ENCODE data around the gene NDUFA3.

NDUFA3 gene

DNA sequence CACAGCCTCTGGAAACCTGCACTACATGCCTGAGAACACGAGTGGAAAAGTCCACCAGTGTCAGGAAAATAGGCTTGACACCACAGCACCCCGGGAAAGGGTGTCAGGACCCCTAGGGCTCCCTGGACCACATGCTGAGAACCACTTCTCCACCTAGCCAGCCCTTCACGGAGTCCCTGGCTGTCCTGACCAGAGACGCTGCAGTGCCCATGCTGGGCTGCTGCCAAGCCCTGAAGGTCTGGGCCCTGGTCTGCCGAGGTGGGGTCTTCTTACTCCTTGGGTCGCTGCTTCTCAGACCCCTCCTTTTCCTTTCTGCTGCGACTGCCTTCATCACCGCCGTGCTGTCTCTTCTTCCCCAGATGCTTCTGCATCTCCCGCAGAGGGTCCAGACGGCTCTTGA is 53.8 kb downstream of the NDUFA3 start:
- Histone ChIP-seq H3K27me3 (ENCODE audit: insufficient read depth, poor library complexity, severe bottlenecking) (no peaks in the 10 kb centered on the region), H3K9me3 (ENCODE audit: severe bottlenecking) (no peaks in the 10 kb centered on the region), H3K27ac (ENCODE audit: poor library complexity, severe bottlenecking) (no peak overlapping the region), H3K4me3 (ENCODE audit: severe bottlenecking) (no peak overlapping the region), H3K4me1 (ENCODE audit: insufficient read depth, poor library complexity, severe bottlenecking) (peaks cover 3% of the 10 kb centered on the region), H3K36me3 (ENCODE audit: low read depth) (peaks cover 69% of the 10 kb centered on the region)
- TF ChIP-seq, protein P1, sequence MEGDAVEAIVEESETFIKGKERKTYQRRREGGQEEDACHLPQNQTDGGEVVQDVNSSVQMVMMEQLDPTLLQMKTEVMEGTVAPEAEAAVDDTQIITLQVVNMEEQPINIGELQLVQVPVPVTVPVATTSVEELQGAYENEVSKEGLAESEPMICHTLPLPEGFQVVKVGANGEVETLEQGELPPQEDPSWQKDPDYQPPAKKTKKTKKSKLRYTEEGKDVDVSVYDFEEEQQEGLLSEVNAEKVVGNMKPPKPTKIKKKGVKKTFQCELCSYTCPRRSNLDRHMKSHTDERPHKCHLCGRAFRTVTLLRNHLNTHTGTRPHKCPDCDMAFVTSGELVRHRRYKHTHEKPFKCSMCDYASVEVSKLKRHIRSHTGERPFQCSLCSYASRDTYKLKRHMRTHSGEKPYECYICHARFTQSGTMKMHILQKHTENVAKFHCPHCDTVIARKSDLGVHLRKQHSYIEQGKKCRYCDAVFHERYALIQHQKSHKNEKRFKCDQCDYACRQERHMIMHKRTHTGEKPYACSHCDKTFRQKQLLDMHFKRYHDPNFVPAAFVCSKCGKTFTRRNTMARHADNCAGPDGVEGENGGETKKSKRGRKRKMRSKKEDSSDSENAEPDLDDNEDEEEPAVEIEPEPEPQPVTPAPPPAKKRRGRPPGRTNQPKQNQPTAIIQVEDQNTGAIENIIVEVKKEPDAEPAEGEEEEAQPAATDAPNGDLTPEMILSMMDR (IDR thresholded peaks at IDR 0.05; ENCODE audit: poor library complexity, severe bottlenecking), result no peak
- DNase-seq (ENCODE audit: low spot score) (no peak), ATAC-seq (ENCODE audit: low read depth) (no peak)

DNA sequence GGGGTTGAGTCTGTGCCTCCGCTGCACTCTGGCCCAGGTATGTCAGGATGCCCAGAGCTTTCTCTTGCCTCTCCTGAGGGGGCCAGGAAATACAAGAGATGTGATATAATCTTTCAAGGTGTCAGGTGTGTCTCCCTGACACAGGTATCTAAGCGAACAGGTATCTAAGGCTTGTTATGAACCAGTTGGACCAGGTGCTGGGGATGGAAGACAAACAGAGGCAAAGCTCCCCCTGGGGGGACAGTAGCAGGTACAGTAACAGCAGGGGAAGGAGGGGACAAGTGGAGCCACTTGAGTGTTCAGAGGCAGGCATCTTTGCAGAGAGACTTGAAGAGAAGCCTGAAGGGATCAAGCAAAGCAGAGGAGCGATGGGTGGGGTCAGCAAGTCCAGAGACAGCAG is 54.3 kb downstream of the NDUFA3 start:
- Histone ChIP-seq H3K9me3 (ENCODE audit: severe bottlenecking) (no peaks in the 10 kb centered on the region), H3K36me3 (ENCODE audit: low read depth) (peaks cover 64% of the 10 kb centered on the region), H3K27me3 (ENCODE audit: insufficient read depth, poor library complexity, severe bottlenecking) (no peaks in the 10 kb centered on the region), H3K4me3 (ENCODE audit: severe bottlenecking) (no peak overlapping the region), H3K4me1 (ENCODE audit: insufficient read depth, poor library complexity, severe bottlenecking) (peaks cover 5% of the 10 kb centered on the region), H3K27ac (ENCODE audit: poor library complexity, severe bottlenecking) (no peak overlapping the region)
- TF ChIP-seq, protein P1 (IDR thresholded peaks at IDR 0.05; ENCODE audit: poor library complexity, severe bottlenecking), result no peak
- no peak for ATAC-seq (ENCODE audit: low read depth)
- DNase-seq (ENCODE audit: low spot score), result no peak

All from RWPE2 (cell line).